GM12874 (cell line): ENCODE measurements around the gene PRICKLE4.

Source experiments
- TF ChIP-seq, protein P1 (sequence below): IDR thresholded peaks from 2 replicates; pipeline ENCODE4 v1.5.1; 2011; ENCODE audit warnings: low read depth, mild to moderate bottlenecking, control low read depth, low read length, moderate library complexity; ENCODE audit not compliant: insufficient read depth

PRICKLE4 gene

DNA sequence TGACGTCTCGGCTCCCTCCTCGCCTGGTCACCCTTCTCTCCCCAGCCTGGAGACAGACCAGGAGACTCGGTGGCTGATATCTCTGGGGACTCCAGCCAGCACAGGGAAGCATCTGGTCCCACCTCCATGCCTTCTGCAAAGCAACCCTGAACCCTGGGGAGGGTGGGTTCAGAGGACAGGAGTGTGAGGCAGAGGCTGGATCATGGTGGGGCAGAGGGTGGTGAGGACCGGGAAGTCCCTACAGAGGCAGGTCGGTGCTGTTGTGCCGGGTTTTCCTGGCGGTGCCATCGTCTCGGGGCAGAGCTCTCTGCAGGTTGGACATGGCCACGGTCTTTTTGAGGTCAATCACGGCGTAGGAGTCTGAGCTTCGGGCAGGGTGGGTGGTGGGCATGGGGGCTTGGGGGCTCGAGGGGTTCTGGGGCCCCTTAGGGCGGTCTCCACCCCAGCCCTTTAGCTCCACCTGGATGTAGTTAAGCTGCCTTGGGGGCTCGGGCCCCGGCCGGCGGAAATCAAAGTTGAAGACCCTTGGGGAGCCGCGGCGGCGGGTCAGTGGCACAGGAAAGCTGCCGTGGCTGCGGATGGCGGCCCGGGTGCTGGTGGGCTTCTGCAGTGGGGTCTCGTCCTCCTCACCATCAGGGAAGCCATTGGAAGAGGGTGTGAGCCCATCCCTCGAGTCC lies 10.1 kb upstream of the PRICKLE4 start:
- TF ChIP-seq, protein P1, sequence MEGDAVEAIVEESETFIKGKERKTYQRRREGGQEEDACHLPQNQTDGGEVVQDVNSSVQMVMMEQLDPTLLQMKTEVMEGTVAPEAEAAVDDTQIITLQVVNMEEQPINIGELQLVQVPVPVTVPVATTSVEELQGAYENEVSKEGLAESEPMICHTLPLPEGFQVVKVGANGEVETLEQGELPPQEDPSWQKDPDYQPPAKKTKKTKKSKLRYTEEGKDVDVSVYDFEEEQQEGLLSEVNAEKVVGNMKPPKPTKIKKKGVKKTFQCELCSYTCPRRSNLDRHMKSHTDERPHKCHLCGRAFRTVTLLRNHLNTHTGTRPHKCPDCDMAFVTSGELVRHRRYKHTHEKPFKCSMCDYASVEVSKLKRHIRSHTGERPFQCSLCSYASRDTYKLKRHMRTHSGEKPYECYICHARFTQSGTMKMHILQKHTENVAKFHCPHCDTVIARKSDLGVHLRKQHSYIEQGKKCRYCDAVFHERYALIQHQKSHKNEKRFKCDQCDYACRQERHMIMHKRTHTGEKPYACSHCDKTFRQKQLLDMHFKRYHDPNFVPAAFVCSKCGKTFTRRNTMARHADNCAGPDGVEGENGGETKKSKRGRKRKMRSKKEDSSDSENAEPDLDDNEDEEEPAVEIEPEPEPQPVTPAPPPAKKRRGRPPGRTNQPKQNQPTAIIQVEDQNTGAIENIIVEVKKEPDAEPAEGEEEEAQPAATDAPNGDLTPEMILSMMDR, result no peak

DNA sequence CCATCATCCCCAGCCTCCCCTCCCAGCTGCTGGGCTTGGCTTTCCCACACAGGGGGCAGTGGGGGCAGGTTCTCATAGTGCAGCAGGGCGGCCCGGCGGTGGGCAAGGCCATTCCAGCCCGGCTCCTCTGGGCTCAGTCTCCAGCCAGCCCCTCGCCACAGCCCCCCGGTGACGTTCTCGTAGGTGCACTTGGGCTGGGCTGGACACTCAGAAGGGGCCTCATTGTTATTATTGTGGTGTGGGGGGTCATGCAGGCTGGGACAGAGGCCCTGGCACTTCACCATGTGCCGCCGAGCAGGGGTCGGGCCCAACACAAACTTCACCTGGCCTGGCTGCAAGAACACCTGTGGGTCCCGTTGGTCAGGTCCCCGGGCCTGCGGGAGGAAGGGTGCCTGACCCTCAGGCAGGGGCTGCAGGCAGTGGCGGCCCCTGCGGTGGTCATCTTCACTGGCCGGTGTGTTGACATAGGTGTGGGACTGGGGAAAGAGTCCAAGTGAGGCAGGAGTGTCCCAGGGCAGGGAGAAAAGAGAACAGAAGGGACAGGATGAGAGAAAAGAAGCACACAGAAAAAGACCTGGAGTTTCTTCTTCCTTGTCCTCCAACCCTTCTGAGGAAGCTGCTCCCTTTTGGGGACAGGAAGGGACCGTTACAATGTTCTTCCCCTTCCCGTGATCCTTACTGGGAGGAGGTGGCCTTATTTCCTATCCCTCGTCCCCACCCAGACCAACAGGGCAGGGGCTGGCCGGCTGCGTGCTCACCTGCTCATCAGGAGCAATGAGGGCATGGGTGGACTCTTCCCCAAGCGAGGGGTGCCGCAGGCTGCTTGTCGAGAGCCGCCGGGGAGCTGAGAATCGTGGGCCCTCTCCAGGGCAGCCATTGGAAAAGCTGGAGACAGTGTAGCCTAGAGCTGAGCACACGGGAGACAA lies 9.3 kb upstream of the PRICKLE4 start:
- TF ChIP-seq, protein P1, result no peak

DNA sequence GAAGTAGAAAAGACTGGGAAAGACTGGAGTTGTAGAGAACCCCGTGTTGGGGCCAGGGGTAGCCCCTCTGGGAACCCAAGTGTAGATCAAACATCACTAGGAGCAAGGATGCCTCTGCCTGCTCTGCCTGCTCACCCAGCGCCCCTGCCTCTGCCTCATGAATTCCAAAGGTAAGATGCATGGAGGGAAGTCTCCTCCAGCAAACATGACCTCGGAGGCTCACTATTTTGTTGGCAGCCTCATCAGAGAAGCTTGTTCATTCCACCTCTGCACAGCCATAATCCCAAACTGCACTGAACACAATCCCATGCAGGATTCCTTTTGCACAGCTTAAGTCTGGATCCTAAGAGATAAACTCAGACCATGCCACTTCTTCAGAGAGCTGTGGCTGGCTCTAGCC lies 5.7 kb upstream of the PRICKLE4 start:
- TF ChIP-seq, protein P1, result no peak

DNA sequence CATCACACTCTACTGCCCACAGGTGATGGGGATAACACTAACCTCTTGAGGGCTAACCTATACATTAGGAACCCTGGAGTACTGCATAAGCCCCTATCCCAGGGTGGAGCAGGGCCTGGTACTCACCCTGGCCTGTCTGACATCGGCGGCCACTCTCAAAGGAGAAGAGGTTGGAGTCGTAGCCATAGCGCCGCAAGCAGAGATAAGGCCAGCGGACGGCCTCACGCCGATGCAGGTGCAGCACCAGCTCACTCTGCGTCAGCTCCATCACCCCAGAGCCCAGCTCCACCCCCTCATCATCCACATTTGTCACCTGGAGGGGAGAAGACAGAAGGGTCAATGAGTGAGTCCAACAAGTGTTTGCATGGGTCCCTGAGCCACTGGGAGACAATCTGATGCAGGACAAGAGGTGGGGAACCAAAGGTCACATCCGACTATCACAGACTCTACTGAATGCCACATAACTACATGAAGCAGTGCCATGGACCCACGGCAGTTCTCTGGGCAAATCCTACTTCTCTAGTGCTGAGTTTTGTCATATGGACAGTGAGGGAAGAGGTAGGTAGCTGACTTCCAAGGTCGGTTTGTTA lies 5.2 kb upstream of the PRICKLE4 start:
- TF ChIP-seq, protein P1, result no peak

DNA sequence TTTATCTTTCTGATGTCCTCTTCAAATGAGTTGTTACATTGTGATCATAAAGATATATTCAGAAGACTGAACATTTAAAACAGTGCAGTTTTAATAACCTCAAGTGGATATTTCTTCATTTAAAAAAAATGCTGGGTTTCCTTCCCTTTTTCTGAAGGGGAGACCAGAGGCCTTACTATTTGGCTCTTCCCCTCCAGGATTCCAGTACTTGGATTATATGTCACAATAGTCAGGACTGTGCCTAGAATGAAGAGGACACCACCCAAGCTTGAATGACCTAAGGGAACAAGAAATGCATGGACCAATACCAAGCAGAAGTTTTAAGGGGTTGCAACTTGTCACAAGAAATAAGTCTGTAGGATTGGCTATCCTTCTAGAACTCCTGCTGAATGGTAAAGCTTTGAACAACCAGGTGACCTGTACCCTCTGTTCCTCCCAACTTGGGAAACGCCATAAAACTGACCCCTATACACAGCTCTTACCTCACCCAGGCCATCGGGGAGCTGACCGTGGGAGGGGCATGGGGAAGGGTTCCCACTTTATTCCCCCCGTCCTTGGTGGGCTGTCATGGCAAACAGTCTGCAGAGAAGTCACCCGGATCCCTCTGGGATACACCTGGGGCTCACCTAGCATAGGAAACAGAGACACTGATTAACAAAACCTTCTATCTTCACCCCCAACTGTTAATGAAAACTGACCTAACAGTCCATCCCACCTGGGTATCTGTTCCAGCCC lies 2.9 kb upstream of the PRICKLE4 start:
- TF ChIP-seq, protein P1, result no peak

DNA sequence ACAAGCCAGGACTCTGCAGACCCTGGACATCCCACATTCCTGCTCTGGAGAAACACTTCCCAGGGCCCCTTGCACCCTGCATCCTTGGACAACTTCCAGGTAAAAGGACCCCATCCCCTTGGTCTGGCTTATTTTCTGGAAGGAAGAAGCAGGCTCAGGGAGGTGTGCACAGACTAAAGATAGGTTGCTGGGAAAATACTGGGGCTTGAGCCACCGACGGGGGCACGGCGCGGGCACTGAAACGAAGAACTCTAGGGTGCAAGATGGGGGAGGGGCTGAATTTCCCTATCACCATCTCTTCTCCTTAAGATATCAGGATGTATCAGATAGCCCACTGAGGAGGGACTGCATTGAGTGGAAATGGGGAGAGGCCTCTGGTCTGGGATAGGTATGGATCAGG lies 1.7 kb upstream of the PRICKLE4 start:
- TF ChIP-seq, protein P1, result no peak
